Endodermal cell (in vitro differentiated cells): ENCODE results near the gene BMF. TPM values are rescaled to one million over a fixed set of nuclear protein-coding genes. Genes with fewer than 3 reads are reported as not detected.

Source experiments
- DNase-seq: peaks from one replicate; pipeline ENCODE4 v3.0.0-alpha.2; 2017
- H3K27ac ChIP-seq: 2 replicates; pipeline ENCODE4 v1.5.1; 2013; ENCODE audit warnings: mild to moderate bottlenecking, low read depth, low read length, moderate library complexity
- H3K27me3 ChIP-seq: 2 replicates; pipeline ENCODE4 v1.6.1; 2013; ENCODE audit warnings: mild to moderate bottlenecking, low read length, moderate library complexity; ENCODE audit not compliant: insufficient read depth, control insufficient read depth, poor library complexity, severe bottlenecking
- H3K36me3 ChIP-seq: 2 replicates; pipeline ENCODE4 v1.7.0; 2013; ENCODE audit warnings: mild to moderate bottlenecking, low read length, moderate library complexity; ENCODE audit not compliant: control insufficient read depth, insufficient read depth
- H3K4me1 ChIP-seq: one replicate; pipeline ENCODE4 v1.7.0; 2013; ENCODE audit warnings: low read length; ENCODE audit not compliant: control insufficient read depth, insufficient read depth
- H3K4me3 ChIP-seq: 2 replicates; pipeline ENCODE4 v1.5.1; 2013; ENCODE audit warnings: mild to moderate bottlenecking, low read length, moderate library complexity
- H3K9ac ChIP-seq: 2 replicates; pipeline ENCODE4 v1.6.1; 2013; ENCODE audit warnings: mild to moderate bottlenecking, low read length, moderate library complexity; ENCODE audit not compliant: poor library complexity, severe bottlenecking; ENCODE audit errors: extremely low read depth
- H3K9me3 ChIP-seq: 2 replicates; pipeline ENCODE4 v1.6.1; 2013; ENCODE audit warnings: mild to moderate bottlenecking, low read length, moderate library complexity; ENCODE audit not compliant: control insufficient read depth
- H3K27ac Mint-ChIP-seq: 2 replicates; pipeline ENCODE4 v1.8.0; 2020; ENCODE audit warnings: mixed read lengths
- H3K27me3 Mint-ChIP-seq: 2 replicates; pipeline ENCODE4 v1.8.0; 2021; ENCODE audit warnings: mild to moderate bottlenecking, mixed read lengths; ENCODE audit not compliant: insufficient read depth
- H3K36me3 Mint-ChIP-seq: 2 replicates; pipeline ENCODE4 v1.8.0; 2020; ENCODE audit warnings: low read depth, mixed read lengths
- H3K4me1 Mint-ChIP-seq: 2 replicates; pipeline ENCODE4 v1.8.0; 2020; ENCODE audit warnings: mixed read lengths
- H3K4me3 Mint-ChIP-seq: 2 replicates; pipeline ENCODE4 v1.8.0; 2020; ENCODE audit warnings: mild to moderate bottlenecking, moderate library complexity, mixed read lengths
- H3K9me3 Mint-ChIP-seq: 2 replicates; pipeline ENCODE4 v1.8.0; 2020; ENCODE audit warnings: mild to moderate bottlenecking, mixed read lengths
- CTCF ChIP-seq: fragments of 200-600 bp; sonication (generic); conservative IDR thresholded peaks from 2 replicates; pipeline ENCODE4 v1.5.0; 2021; ENCODE audit warnings: antibody characterized with exemption, mild to moderate bottlenecking
- WGBS, 2 experiments: methylation state at CpG; one replicate each; pipeline versions ENCODE4 v1.1.5 to v1.1.7; 2013; ENCODE audit warnings: missing lambda C conversion rate in 2 of 2, mixed read lengths in 1 of 2; ENCODE audit not compliant: insufficient coverage in 1 of 2, insufficient read length in 1 of 2; 5-methylcytosine and 5-hydroxymethylcytosine counted together
- total RNA-seq, 2 donors: library from RNA; stranded (reverse); fragmentation: NEBNext Ultra II Directional in 1 of 2; extraction: Animal tissue kit (Norgen Biotek cat#: 25700) in 1 of 2; gene quantifications; 2 replicates in 1 of 2; 3 replicates in 1 of 2; pipeline ENCODE4 v1.2.1, GENCODE V29; 2021

BMF gene
- total RNA-seq, 2 donors from 2014 or later: 48.3 to 53.5 TPM

- Mint-ChIP-seq H3K9me3 (no peaks in the 10 kb centered on the region), H3K27ac (peak overlapping the region; percentile 97), H3K4me1 (peaks cover 48% of the 10 kb centered on the region), H3K36me3 (peaks cover 20% of the 10 kb centered on the region), H3K4me3 (peak overlapping the region; percentile 94), H3K27me3 (no peaks in the 10 kb centered on the region)
- peaks cover 12% of the 10 kb centered on the region for H3K4me1 ChIP-seq
- WGBS, 2 experiments: 35 to 40% methylated on average over 4 to 8 of the region's 8 CpGs
- peak overlapping the region; percentile 40 for H3K27ac ChIP-seq
- H3K27me3 ChIP-seq: no peaks in the 10 kb centered on the region
- peaks cover 15% of the 10 kb centered on the region for H3K36me3 ChIP-seq
- DNase-seq: peak; percentile 95
- peak overlapping the region; percentile 94 for H3K4me3 ChIP-seq
- no peak for TF ChIP-seq CTCF
- no peak overlapping the region for H3K9ac ChIP-seq
- H3K9me3 ChIP-seq: no peaks in the 10 kb centered on the region
These were observed 2.2 kb downstream of the BMF start for GRCh38 chr15:40106203-40107161.

GRCh38 chr15:40105517-40106202 is 3.0 kb downstream of the BMF start:
- Histone ChIP-seq H3K9me3 (no peaks in the 10 kb centered on the region), H3K36me3 (peaks cover 23% of the 10 kb centered on the region), H3K27me3 (no peaks in the 10 kb centered on the region), H3K4me1 (peaks cover 12% of the 10 kb centered on the region), H3K9ac (no peak overlapping the region), H3K4me3 (peak overlapping the region; percentile 64), H3K27ac (peak overlapping the region; percentile 40)
- Mint-ChIP-seq H3K36me3 (peaks cover 26% of the 10 kb centered on the region), H3K4me1 (peaks cover 52% of the 10 kb centered on the region), H3K27me3 (no peaks in the 10 kb centered on the region), H3K4me3 (no peak overlapping the region), H3K9me3 (no peaks in the 10 kb centered on the region), H3K27ac (peak overlapping the region; percentile 97)
- no peak for DNase-seq
- no peak for TF ChIP-seq CTCF
- 86 to 100% methylated on average over 4 to 9 of the region's 9 CpGs for WGBS, 2 experiments

DNA sequence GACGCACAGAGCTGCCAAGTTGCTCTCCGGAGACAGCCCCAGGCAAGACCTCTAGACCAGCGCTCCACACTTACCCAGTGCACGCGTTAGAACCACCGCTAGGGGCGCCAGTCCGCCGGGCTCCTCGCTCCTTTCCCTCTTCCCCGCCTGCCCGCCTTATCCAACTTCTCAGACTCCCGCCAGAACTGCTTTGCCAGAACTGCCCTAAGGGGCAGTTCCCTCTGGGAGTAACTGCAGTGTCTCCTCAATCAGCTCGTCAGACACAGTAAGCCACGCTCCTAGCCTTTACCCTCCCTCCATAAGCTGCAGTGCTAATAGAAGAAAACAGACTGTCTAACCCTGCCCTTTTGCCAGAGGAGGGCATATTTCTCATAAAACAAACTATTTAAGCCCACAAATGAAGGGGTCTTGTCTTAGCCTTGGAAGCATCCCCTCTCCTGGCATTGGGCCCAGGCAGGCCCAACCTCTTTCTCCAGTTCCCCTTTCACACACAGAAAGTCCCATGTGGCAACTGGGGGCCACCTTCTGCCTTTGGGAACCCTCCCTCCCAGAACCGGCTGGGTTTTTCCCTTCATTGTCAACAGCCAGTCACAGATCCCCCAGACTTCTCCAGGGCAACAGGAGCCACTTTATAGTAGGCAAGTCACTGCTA is 3.7 kb downstream of the BMF start:
- Mint-ChIP-seq H3K4me3 (peak overlapping the region; percentile 20), H3K9me3 (no peaks in the 10 kb centered on the region), H3K27me3 (no peaks in the 10 kb centered on the region), H3K27ac (peak overlapping the region; percentile 63), H3K36me3 (peaks cover 26% of the 10 kb centered on the region), H3K4me1 (peaks cover 55% of the 10 kb centered on the region)
- peak; percentile 98 for DNase-seq
- peaks cover 12% of the 10 kb centered on the region for H3K4me1 ChIP-seq
- H3K27me3 ChIP-seq: no peaks in the 10 kb centered on the region
- H3K27ac ChIP-seq: peak overlapping the region; percentile 18
- no peak overlapping the region for H3K9ac ChIP-seq
- TF ChIP-seq CTCF: peak; percentile 98
- H3K4me3 ChIP-seq: peak overlapping the region; percentile 6
- WGBS, 2 experiments: 11 to 16% methylated on average over 12 to 16 of the region's 16 CpGs
- H3K36me3 ChIP-seq: peaks cover 23% of the 10 kb centered on the region
- no peaks in the 10 kb centered on the region for H3K9me3 ChIP-seq
